Measurements from ENCODE around the gene RHOBTB3. TPM values are rescaled to one million over a fixed set of nuclear protein-coding genes. Genes with fewer than 3 reads are reported as not detected.

RHOBTB3 gene
- total RNA-seq (2022; extraction: Qiagen RNA extraction), result 7.6 to 13.2 TPM (median 9.9 TPM) in 5 replicates

GRCh38 chr5:95730730-95731570, at the start of gene RHOBTB3:
TSS of gene RHOBTB3 (plus strand) at chr5:95731336. CDS start at chr5:95731683, 347 bp downstream.

GRCh38 chr5:95682891-95683290, 48.2 kb upstream of the RHOBTB3 start, which contains the start of gene SPATA9:
TSS of gene SPATA9 (minus strand) at chr5:95682991. CDS start at chr5:95682854, 137 bp downstream.

GRCh38 chr5:95822542-95823181, 91.5 kb downstream of the RHOBTB3 start, which contains the start of gene GLRX:
TSS of gene GLRX (minus strand) at chr5:95822726. CDS start at chr5:95822662, 64 bp downstream.

Other genes starting within 250 kb of the RHOBTB3 start
- gene SKIC3, start 176.4 kb upstream of the RHOBTB3 start, total RNA-seq (2022; extraction: Qiagen RNA extraction), result 18.4 to 24.7 TPM (median 22.7 TPM) in 5 replicates
- 5.9 to 9.5 TPM (median 8.0 TPM) in 5 replicates for gene ARSK, start 176.2 kb upstream of the RHOBTB3 start, total RNA-seq (2022; extraction: Qiagen RNA extraction)
- gene GPR150, start 111.2 kb upstream of the RHOBTB3 start, total RNA-seq (2022; extraction: Qiagen RNA extraction), result 0.14 to 0.29 TPM (median 0.15 TPM) in 4 of 5 replicates, not detected in the other
- gene RFESD, start 84.6 kb upstream of the RHOBTB3 start, total RNA-seq (2022; extraction: Qiagen RNA extraction), result 1.0 to 3.4 TPM (median 1.8 TPM) in 5 replicates
- 0.28 to 0.38 TPM in 2 of 5 replicates, not detected in the others for gene SPATA9, start 48.3 kb upstream of the RHOBTB3 start, total RNA-seq (2022; extraction: Qiagen RNA extraction)
- gene GLRX, start 91.4 kb downstream of the RHOBTB3 start, total RNA-seq (2022; extraction: Qiagen RNA extraction), result 74.3 to 132 TPM (median 76.5 TPM) in 5 replicates
- 24.4 to 39.0 TPM (median 32.7 TPM) in 5 replicates for gene ELL2, start 230.5 kb downstream of the RHOBTB3 start, total RNA-seq (2022; extraction: Qiagen RNA extraction)